HG03064 (cell line): ENCODE data around the gene CHST4.
"Not testable (repeated sequence)": the region's sequence is repeated elsewhere in the genome, so short reads cannot be mapped to it uniquely, and the experiment has no call there.

Source experiments
- ATAC-seq: cut with Tn5 transposase; IDR thresholded peaks from one replicate; pipeline ENCODE4 v1.9.1; 2021; ENCODE audit warnings: low read depth; ENCODE audit not compliant: unreplicated experiment

CHST4 gene

DNA sequence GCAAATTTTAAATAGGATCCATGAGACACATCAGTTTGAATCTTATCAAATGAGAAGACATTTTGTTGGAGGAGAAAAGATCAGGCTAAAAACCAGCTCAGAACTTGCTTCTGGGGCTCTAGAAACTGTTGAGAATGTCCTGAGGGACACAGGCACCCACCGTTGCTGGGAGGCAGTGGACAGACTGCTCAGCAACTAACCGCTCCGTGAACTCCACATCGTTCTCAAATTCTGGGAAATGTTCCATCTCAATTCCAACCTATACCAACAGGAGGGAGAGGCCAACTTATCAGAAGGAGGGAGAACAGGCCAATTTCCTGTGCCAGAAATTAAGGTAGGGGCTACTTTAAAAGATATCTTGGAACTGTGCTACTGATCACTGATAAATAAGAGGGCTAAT, 42.3 kb downstream of the CHST4 start:
- no peak for ATAC-seq

DNA sequence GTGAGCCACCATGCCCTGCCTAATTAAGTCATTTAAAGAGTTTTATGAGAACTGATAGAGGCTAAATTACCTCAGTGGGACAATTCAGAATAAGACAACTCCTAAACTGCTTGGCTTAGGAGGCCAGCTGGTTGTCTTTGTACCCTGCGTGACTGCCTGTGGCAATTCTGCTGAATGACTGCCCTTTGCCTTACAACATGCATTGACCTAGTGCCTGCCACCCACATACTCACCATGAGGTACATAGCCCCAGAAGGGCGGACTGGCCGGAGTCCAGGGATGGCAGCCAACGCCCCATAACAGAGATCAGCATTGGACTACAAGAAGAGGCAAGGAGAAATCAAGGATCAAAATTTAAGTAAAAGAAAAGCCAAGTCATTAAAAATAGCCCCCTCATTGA, 43.4 kb downstream of the CHST4 start:
- no peak for ATAC-seq

DNA sequence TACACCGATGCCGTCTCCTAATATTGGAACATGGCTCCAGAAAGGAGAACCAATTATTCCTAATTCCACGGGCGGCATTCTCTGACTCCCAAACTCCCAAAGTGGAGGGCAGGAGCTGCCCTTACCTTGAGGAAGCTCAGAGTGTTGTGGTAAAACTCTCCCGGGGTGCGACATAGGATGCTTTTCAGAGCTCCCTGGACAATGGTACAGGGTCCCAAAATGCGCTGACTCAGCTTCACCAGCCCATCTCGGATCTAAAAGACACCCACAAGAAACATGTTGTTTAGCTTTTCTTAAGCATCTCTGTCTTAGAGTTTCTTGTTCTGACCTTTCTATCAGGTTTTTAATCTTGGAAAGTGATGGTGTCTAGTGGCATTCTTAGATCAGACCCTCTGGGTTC, 43.9 kb downstream of the CHST4 start:
- no peak for ATAC-seq

DNA sequence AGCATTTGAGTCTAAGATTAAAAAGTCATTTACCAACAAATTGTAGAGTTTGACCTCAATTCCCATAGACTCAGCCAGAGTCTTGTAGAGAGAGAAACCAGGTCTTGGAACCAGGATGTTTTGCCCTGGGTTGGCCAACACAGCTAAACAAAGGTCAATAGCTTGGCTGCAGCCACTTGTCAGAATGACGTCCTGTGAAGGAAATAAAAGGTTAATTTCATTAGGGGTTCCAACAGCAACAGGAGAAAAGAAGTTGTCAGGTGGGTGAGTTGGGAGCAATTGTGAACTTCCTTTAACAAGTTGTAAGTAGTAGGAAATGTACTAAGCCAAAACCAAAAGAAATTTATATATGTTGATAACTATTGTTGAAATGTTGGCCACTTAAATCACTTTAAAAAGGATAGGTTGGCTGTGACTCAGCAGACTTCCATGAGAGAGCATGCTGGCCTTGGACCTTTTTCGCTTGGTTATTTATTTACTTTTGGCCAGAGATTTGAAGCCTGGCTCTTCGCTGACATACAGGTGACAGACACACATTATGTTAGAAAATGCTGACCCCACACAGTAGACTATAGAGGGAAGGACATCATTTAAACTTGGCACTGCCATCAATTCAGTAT, 46.4 kb downstream of the CHST4 start:
- ATAC-seq: no peak

DNA sequence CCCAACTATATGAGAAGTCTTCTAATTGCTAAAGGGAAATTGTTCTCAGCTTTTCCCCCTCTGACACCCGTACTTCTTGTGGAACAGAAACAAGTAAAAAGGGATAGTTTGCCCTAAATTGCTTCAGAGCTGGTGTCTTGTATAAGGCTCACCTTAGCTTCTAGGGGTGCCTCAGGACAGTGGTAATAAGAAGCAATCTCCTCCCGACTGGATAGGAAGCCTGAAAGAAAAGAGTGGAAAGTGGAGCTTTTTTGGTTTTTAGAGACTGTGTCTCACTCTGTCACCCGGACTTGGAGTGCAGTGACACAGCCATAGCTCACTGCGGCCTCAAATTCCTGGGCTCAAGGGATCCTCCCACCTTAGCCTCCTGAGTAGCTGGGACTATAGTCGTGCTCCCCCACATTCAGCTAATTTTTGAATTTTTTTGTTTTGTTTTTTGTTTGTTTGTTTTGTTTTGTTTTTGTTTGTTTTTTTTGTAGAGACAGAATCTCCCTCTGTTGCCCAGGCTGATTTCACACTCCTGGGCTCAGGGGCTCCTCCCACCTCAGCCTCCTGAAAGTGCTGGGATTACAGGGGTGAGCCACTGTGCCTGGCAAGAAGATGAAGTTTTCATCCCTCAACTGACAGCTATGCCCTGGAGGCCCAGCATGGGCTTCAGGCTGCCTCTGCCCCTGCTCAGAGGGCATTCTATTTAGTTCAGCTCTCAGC, 47.3 kb downstream of the CHST4 start:
- ATAC-seq: no peak

DNA sequence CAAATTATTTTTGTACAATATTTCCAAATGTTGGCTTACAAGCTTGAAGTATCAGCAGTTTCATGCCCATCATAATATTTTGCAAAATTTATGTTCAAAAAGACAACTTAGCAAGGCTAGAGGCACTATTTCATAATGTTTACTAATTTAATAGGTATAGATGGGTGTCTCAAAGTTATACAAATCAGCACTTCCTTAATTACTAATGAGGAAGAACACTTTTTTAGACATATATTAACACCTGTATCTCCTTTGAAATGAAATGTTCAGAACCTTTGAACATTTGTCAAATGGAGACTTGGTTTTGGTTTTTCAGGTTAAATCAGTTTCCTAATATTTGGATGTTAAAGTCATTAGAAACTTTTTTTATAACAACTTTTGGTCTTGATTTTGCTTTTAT, 48.5 kb downstream of the CHST4 start:
- no peak for ATAC-seq

DNA sequence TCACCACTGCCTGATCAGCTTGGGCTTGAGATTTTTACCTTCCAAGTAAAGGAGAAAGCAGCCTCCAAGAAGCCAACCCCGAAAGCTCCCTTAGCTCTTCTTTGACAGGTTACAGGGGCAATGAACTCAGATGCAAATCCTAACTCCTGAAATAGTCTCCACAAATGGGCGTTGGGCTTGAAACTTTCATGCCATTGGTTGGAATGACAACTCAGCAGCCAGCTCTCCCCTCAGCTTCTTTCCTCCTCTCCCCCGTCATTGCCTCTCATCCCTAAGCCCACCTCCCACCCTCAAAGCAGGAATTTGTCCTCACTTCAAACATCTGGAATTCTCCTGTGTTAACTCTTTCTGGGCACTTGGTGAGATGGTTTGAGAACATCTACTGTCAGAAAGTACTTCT, 50.7 kb downstream of the CHST4 start, which contains the start of gene TAT:
TSS of gene TAT (minus strand) at position 122 of the 400 bp plus-strand sequence. CDS start 677 bp downstream, outside the sequence.
- ATAC-seq: no peak

DNA sequence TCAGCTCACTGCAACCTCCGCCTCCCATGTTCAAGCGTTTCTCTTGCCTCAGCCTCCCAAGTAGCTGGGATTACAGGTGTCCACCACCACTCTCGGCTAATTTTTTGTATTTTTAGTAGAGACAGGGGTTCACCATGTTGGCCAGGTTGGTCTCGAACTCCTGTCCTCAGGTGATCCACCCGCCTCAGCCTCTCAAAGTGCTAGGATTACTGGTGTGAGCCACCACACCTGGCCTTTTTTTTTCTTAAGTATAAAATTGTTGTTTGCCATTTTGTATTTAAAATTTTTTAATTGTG, 56.3 kb downstream of the CHST4 start:
- ATAC-seq: not testable (repeated sequence)

DNA sequence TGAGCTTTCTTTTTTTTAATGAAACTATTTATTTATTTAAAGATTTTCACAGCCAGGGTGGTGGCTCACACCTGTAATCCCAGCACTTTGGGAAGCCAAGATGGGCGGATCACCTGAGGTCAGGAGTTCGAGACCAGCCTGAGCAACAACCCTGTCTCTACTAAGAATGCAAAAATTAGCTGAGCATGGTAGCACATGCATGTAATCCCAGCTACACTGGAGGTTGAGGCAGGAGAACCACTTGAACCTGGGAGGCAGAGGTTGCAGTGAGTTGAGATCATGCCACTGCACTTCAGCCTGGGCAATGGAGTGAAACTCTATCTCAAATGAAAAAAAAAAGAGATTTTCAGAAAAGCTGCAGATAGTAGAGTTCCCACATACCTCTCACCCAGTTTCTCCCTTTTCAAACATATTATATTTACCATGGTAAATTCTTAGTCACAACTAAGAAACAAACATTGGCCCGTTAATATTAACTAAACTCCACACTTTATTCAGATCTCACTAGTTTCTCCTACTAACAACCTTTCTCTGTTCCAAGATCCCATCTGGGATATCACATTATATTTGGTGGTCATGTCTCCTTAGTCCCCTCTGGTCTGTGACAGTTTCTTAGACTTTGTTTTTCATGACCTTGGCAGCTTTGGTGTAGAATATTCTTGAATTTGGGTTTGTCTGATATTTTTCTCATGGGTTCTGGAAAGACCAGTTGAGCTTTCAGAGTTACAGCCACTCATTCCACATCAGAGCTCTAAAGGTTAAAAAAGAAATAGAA, 58.5 kb downstream of the CHST4 start:
- ATAC-seq: no peak

DNA sequence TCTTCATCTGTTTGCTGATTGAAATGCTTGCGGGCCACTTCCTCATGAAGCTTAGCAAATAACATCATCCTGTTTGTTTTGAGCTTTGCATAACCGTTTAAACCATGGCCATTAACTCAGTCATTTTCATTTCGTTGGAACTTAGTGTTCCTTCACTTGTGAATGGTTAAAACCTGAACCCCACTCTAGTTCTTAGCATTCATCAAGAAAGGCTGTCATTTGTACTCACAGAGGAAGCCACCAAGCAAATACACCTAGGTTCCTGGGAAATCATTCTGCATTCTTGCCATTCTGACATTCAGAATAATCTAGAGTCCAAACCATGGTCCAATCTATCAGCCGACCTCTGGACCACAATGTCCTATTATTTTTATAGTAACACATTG, 59.1 kb downstream of the CHST4 start:
- ATAC-seq: no peak
